Spinal cord (tissue), 10 donors: ENCODE results near the gene ANO4. TPM values are rescaled to one million over a fixed set of nuclear protein-coding genes. Genes with fewer than 3 reads are reported as not detected.

ENCODE experiments used
- DNase-seq, 6 donors: peaks; one replicate each; pipeline versions ENCODE4 v3.0.0 to v3.0.0-alpha.2; 2013 to 2015; ENCODE audit warnings: low spot score in 6 of 6, low read depth in 4 of 6
- H3K27ac ChIP-seq: one replicate; pipeline ENCODE4 v1.5.1; 2013; ENCODE audit warnings: low read depth, low read length, control low read depth
- H3K27me3 ChIP-seq: one replicate; pipeline ENCODE4 v1.6.1; 2013; ENCODE audit warnings: low read length; ENCODE audit not compliant: control insufficient read depth, insufficient read depth
- H3K36me3 ChIP-seq: one replicate; pipeline ENCODE4 v1.6.1; 2013; ENCODE audit warnings: low read length; ENCODE audit not compliant: control insufficient read depth, insufficient read depth
- H3K4me1 ChIP-seq: one replicate; pipeline ENCODE4 v1.6.1; 2013; ENCODE audit warnings: low read length; ENCODE audit not compliant: control insufficient read depth, insufficient read depth
- H3K4me3 ChIP-seq: one replicate; pipeline ENCODE4 v1.5.1; 2013; ENCODE audit warnings: low read depth, low read length, control low read depth
- H3K9me3 ChIP-seq: one replicate; pipeline ENCODE4 v1.6.1; 2013; ENCODE audit warnings: low read length; ENCODE audit not compliant: control insufficient read depth, insufficient read depth
- WGBS: methylation state at CpG from one replicate; pipeline ENCODE4 v1.1.5; 2013; ENCODE audit warnings: missing lambda C conversion rate; ENCODE audit not compliant: insufficient coverage; 5-methylcytosine and 5-hydroxymethylcytosine counted together
- polyA plus RNA-seq, 2 donors: library from polyadenylated mRNA; unstranded; fragments of 120-200 nt; gene quantifications; one replicate each; pipeline ENCODE4 v1.2.1, GENCODE V29; 2013; ENCODE audit not compliant: insufficient read length in 2 of 2
- total RNA-seq, 2 donors: library from RNA; depleted of rRNA in 1 of 2; stranded (reverse); fragments of 120-200 nt in 1 of 2; fragments of >200 nt in 1 of 2; gene quantifications; one replicate each; pipeline versions ENCODE4 v1.2.3 to v1.2.4, GENCODE V29; 2013 to 2014
- donor health status: healthy.

Gene ANO4
- total and polyA plus RNA-seq, 4 donors, result 14.5 to 47.1 (median 22.7) TPM

- H3K9me3 ChIP-seq, result no peaks in the 10 kb centered on the region
- no peaks in the 10 kb centered on the region for H3K4me1 ChIP-seq
- no peaks in the 10 kb centered on the region for H3K27me3 ChIP-seq
- H3K27ac ChIP-seq, result no peak overlapping the region
- H3K36me3 ChIP-seq, result no peaks in the 10 kb centered on the region
- no peak overlapping the region for H3K4me3 ChIP-seq
- no peak for DNase-seq
- 79% methylated on average over 6 of the region's 8 CpGs for WGBS
Measured at GRCh38 chr12:100860611-100861010, 66.0 kb downstream of the ANO4 start.

GRCh38 chr12:100862676-100863075 lies 68.1 kb downstream of the ANO4 start:
- Histone ChIP-seq H3K4me1 (no peaks in the 10 kb centered on the region), H3K4me3 (no peak overlapping the region), H3K9me3 (no peaks in the 10 kb centered on the region), H3K36me3 (no peaks in the 10 kb centered on the region), H3K27me3 (no peaks in the 10 kb centered on the region), H3K27ac (no peak overlapping the region)
- WGBS, result 94% methylated on average over 2 of the region's 4 CpGs
- DNase-seq, result no peak

DNA sequence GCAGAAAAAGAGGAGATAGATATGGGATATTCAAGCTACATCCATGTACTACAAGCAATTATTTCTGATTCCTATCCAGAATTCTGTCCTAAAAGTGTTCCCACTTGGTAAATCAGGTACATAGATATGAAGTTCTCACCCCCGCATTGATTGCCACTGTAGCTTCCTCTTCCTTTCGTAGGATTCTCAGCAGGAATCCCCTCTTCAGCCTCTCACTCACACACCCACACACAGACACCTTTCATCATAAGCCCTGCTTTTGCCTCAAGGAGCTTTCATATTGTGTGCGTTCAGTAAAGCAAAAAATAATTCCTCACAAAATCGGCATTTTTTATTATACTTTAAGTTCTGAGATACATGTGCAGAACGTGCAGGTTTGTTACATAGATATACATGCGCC lies 69.8 kb downstream of the ANO4 start:
- Histone ChIP-seq H3K27me3 (no peaks in the 10 kb centered on the region), H3K4me1 (no peaks in the 10 kb centered on the region), H3K36me3 (no peaks in the 10 kb centered on the region), H3K9me3 (no peaks in the 10 kb centered on the region), H3K4me3 (no peak overlapping the region), H3K27ac (no peak overlapping the region)
- WGBS, result 72% methylated on average over 2 of the region's 6 CpGs
- DNase-seq, result no peak

DNA sequence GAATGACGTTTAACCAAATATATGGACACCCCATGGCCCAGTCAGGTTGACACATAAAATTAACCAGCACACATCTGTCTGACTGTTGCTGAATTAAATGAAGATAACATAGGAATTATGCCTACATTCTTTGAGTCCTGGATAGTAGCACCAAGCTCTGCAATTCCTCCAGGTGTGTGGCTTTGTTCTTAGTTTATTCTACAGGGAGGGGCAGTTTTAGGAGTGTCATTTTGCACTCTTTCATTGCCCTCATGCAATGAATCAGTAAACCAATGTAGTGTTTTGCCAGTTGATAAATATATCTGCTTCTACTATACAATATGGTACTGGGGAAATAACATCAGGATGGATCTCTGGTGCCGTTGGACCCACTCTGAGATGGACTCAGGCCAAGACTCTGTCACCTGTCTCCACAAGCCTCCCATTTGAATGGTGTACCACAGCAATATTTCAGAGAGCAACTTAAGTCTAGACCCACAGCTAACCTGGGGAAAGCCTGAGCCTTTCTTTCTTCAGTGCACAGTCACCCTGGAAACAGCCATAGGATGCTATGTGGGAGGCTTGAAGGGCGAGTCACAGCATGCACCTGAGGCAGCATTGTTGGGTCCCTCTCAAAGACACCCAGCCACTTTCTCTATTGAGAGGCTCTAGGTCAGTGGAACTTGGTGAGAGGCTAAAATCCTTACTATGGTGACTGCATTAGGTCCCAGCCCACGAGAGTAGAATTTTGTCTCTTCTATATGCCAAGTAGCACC lies 73.2 kb downstream of the ANO4 start:
- WGBS, result no CpG with 5 or more reads among the region's 4 CpGs
- Histone ChIP-seq H3K4me3 (no peak overlapping the region), H3K27ac (no peak overlapping the region), H3K36me3 (no peaks in the 10 kb centered on the region), H3K27me3 (no peaks in the 10 kb centered on the region), H3K9me3 (no peaks in the 10 kb centered on the region), H3K4me1 (no peaks in the 10 kb centered on the region)
- DNase-seq, result no peak

DNA sequence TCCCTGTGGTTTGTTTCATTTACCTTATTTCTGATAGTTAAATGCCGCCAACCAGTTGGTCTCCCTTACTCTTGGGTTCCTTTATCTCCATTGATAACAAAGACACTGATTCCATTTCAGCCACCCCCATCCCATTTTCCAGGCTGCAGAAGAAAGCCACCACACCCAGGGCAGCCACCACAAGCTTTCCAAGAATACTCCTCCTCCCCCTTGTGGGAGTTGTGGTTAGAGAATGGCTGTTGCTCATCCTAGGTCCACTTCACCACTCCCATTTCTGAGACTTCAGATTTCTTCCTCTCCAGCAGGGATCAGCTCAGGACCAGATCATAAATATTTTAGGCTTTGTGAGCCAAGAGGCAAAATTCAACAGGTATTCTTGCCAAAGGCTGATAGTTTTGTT lies 73.9 kb downstream of the ANO4 start:
- Histone ChIP-seq H3K9me3 (no peaks in the 10 kb centered on the region), H3K36me3 (no peaks in the 10 kb centered on the region), H3K27ac (no peak overlapping the region), H3K4me3 (no peak overlapping the region), H3K27me3 (no peaks in the 10 kb centered on the region), H3K4me1 (no peaks in the 10 kb centered on the region)
- DNase-seq, result no peak
- no CpG with 5 or more reads among the region's 1 CpG for WGBS

GRCh38 chr12:100871195-100871734 lies 76.7 kb downstream of the ANO4 start:
- Histone ChIP-seq H3K9me3 (no peaks in the 10 kb centered on the region), H3K27me3 (no peaks in the 10 kb centered on the region), H3K4me1 (no peaks in the 10 kb centered on the region), H3K36me3 (no peaks in the 10 kb centered on the region), H3K4me3 (no peak overlapping the region), H3K27ac (no peak overlapping the region)
- DNase-seq, result peak in 2 of 6 donors; percentile 15 to 44
- no CpG with 5 or more reads among the region's 1 CpG for WGBS

DNA sequence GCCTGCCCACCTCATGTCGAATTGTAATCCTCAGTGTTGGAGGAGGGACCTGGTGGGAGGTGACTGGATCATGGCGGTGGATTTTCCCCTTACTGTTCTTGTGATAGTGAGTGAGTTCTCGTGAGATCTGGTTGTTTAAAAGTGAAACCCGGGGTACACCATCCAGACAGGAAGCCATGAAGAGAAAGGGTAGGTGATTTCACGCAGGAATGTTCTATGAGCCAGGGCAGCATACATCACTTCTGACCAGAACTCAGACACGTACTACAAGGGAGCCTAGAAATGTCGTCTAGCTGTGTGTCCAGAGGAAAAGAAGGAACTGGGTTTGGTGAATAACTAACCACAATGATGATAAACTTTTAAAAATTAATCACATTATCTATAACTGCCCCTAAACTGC lies 80.6 kb downstream of the ANO4 start:
- no peaks in the 10 kb centered on the region for H3K9me3 ChIP-seq
- WGBS, result 90% methylated on average over 4 of the region's 7 CpGs

DNA sequence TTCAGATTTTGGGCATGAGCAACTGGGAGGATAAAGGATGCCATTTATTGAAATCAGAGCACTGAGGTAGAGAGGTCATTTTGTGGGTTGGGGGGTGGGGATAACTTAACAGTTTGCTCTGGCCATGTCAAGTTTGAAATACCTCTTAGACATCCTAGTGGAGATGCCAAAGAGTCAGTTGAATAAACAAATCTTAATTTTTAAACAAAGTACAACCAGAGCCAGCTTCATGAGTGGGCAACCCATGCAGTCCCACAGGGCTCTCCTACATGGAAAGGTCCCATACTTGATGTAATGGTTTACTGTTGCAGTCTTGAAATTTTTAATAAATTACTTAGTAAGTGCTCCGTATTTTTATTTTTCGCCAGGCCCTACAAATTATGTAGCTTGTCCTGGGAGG lies 81.2 kb downstream of the ANO4 start:
- Histone ChIP-seq H3K36me3 (no peaks in the 10 kb centered on the region), H3K4me3 (no peak overlapping the region), H3K27me3 (no peaks in the 10 kb centered on the region), H3K9me3 (no peaks in the 10 kb centered on the region), H3K4me1 (no peaks in the 10 kb centered on the region), H3K27ac (no peak overlapping the region)
- no peak for DNase-seq
- no CpG with 5 or more reads among the region's 2 CpGs for WGBS

More for the DNA sequence above, 80.6 kb downstream of the ANO4 start:
- Histone ChIP-seq H3K4me3 (no peak overlapping the region), H3K4me1 (no peaks in the 10 kb centered on the region), H3K27me3 (no peaks in the 10 kb centered on the region), H3K27ac (no peak overlapping the region), H3K36me3 (no peaks in the 10 kb centered on the region)
- no peak for DNase-seq

GRCh38 chr12:100877776-100878175 lies 83.2 kb downstream of the ANO4 start:
- Histone ChIP-seq H3K4me3 (no peak overlapping the region), H3K27me3 (no peaks in the 10 kb centered on the region), H3K27ac (no peak overlapping the region), H3K4me1 (no peaks in the 10 kb centered on the region), H3K36me3 (no peaks in the 10 kb centered on the region), H3K9me3 (no peaks in the 10 kb centered on the region)
- no peak for DNase-seq
- WGBS, result no CpG with 5 or more reads among the region's 2 CpGs

GRCh38 chr12:100895192-100895591 lies 100.6 kb downstream of the ANO4 start:
- H3K4me1 ChIP-seq, result no peaks in the 10 kb centered on the region
- H3K27ac ChIP-seq, result no peak overlapping the region
- H3K36me3 ChIP-seq, result no peaks in the 10 kb centered on the region
- H3K27me3 ChIP-seq, result no peaks in the 10 kb centered on the region
- H3K9me3 ChIP-seq, result no peaks in the 10 kb centered on the region
- WGBS, result 100% methylated on average over 1 of the region's 2 CpGs
- DNase-seq, result peak in 2 of 6 donors; percentile 14 to 73
- H3K4me3 ChIP-seq, result no peak overlapping the region
